Stimulated activated effector memory CD8-positive, alpha-beta T cell treated with anti-CD3 and anti-CD28 coated beads, Interleukin-12 subunit alpha, Interleukin-12 subunit beta, amount 100 ng/mL, for 72 hours (primary cell): ENCODE measurements around the gene CNTNAP4.

Source experiments
- ATAC-seq: fragments of 150-1000 bp; cut with Tn5 transposase; 2 replicates; pipeline ENCODE4 v1.10.0; 2021
- DNase-seq, 2 donors: peaks; one replicate each; pipeline ENCODE4 v3.0.0; 2021 to 2022; ENCODE audit warnings: low spot score in 2 of 2
- H3K27ac Mint-ChIP-seq: one replicate; pipeline ENCODE4 v1.8.0; 2022; ENCODE audit warnings: mild to moderate bottlenecking, mixed read lengths
- H3K36me3 Mint-ChIP-seq: one replicate; pipeline ENCODE4 v1.8.0; 2022; ENCODE audit warnings: mild to moderate bottlenecking, mixed read lengths
- H3K4me1 Mint-ChIP-seq: one replicate; pipeline ENCODE4 v1.8.0; 2022; ENCODE audit warnings: mixed read lengths
- H3K4me3 Mint-ChIP-seq: one replicate; pipeline ENCODE4 v1.8.0; 2022; ENCODE audit warnings: mild to moderate bottlenecking, mixed read lengths
- H3K9me3 Mint-ChIP-seq: one replicate; pipeline ENCODE4 v1.8.0; 2022; ENCODE audit warnings: mixed read lengths

CNTNAP4 gene

DNA sequence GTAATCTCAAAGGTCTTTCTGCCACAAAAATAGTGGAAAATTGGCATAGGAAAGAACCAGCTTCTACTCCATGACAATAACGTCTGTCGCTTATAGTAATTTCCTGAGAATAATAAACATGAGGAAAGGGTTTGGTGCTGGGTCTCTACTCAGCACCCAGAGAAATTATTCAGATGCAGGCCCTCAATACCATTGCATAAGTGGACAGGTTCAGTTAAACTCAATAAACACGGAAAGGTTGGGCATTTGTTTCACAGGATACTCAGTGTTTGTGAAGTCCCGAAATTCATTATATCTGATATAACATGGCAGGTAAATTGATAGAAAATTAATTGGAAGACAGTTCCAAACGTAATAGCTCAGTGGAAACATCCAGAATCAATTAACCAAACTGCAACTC is 254.0 kb downstream of the CNTNAP4 start:
- Mint-ChIP-seq H3K27ac (no peak overlapping the region), H3K36me3 (no peaks in the 10 kb centered on the region), H3K9me3 (peaks cover 13% of the 10 kb centered on the region), H3K4me1 (no peaks in the 10 kb centered on the region), H3K4me3 (no peak overlapping the region)
- no peak for DNase-seq
- ATAC-seq: no peak

DNA sequence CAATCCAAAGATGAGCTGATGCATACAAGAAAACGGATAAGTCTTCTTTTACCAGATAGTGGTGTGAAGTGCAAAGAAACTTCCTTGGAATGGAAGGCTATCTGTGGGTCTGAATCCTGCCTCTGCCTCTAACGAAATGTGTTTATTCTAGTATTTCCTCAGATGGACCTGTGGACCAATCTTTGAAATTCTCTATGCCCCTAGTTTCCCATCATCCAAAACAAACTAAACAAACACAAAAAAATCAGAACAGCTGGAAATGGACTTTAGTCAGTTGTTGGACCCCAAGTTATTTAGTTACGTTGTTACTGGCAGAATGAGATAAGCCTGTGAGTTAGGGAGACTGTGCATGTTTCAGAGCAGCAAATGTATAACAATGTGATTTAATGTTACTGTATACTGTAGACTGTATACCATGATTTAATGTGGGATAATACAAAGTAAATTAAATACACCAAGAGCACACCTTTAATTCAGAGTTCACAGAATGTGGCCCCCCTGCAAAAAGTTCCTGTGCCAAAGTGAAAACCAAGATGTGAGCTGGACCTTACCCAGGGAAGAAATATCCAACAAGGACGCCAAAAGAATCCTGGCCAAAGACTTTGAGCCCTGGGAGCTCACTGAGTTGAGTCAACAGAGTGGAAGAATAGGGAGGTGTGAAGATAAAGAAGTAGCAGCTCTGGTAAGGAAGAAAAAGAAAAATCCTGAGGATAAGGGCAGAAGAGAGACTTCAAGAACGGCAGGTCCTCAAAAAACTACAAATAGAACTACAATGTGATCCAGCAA is 255.2 kb downstream of the CNTNAP4 start:
- no peaks in the 10 kb centered on the region for H3K4me1 Mint-ChIP-seq
- ATAC-seq: no peak

DNA sequence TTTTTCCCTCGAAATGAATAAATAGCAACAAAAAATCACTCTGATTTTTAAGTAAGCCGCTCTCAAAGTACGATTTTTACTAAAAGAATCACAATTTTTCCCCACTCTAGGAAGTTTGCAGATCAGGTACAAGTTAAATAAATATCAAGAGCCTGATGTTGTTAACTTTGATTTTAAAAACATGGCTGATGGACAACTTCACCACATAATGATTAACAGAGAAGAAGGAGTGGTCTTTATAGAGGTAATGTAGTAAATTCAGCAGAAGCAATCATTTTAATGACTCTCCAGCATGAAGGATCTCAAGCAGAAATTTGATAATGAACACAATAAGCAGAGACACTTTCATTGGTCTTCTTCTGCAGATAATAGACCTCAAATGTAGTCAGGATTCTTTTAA is 262.4 kb downstream of the CNTNAP4 start:
- Mint-ChIP-seq H3K4me1 (no peaks in the 10 kb centered on the region), H3K9me3 (peaks cover 3% of the 10 kb centered on the region)
- no peak for ATAC-seq

More for the DNA sequence above, 255.2 kb downstream of the CNTNAP4 start:
- Mint-ChIP-seq H3K9me3 (peaks cover 9% of the 10 kb centered on the region), H3K27ac (no peak overlapping the region), H3K4me3 (no peak overlapping the region), H3K36me3 (no peaks in the 10 kb centered on the region)
- no peak for DNase-seq

DNA sequence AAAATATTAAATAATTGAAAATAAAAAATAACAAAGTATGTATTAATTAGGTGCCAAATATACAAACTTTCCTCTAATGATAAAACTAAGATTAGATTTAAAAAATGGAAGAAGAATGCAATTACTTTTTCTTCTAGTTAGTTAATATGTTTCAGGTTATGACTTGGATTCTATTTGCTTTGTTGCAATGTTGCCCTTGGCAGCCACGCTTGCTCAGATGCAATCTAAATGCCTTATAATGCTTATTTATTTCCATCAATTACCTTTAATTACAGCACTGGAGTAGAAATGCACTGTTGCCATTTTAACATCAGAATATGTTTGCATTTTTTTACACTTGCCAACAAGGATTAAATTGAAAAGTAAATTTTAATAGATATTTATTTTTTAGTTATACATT is 263.9 kb downstream of the CNTNAP4 start:
- H3K36me3 Mint-ChIP-seq: no peaks in the 10 kb centered on the region
- DNase-seq (no peak), ATAC-seq (no peak)
- no peak overlapping the region for H3K4me3 Mint-ChIP-seq
- H3K4me1 Mint-ChIP-seq: no peaks in the 10 kb centered on the region
- no peak overlapping the region for H3K27ac Mint-ChIP-seq
- peaks cover 3% of the 10 kb centered on the region for H3K9me3 Mint-ChIP-seq

More for the DNA sequence above, 262.4 kb downstream of the CNTNAP4 start:
- Mint-ChIP-seq H3K36me3 (no peaks in the 10 kb centered on the region), H3K27ac (no peak overlapping the region), H3K4me3 (no peak overlapping the region)
- DNase-seq: no peak

DNA sequence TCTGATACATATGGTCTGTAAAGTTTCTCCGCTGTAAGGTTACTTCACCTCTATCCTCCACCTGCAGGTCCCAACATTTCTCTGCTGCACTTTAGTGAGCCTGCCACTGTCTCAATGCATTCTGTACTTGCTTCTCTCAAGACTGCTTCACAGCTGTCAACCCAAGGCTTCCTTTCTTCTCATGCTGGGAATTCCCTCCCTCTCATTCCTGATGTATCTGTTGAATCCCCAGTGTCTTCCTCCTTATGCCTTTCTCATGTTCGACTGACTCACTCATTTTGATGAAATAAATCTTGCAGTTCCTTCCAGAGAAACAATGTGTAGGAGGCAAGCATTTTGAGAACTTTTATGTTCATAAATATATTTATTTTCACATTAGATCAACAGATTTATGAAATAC is 288.3 kb downstream of the CNTNAP4 start:
- no peak overlapping the region for H3K4me3 Mint-ChIP-seq
- DNase-seq (no peak), ATAC-seq (no peak)
- no peak overlapping the region for H3K27ac Mint-ChIP-seq
- H3K9me3 Mint-ChIP-seq: peaks cover 15% of the 10 kb centered on the region
- H3K4me1 Mint-ChIP-seq: no peaks in the 10 kb centered on the region
- H3K36me3 Mint-ChIP-seq: no peaks in the 10 kb centered on the region

DNA sequence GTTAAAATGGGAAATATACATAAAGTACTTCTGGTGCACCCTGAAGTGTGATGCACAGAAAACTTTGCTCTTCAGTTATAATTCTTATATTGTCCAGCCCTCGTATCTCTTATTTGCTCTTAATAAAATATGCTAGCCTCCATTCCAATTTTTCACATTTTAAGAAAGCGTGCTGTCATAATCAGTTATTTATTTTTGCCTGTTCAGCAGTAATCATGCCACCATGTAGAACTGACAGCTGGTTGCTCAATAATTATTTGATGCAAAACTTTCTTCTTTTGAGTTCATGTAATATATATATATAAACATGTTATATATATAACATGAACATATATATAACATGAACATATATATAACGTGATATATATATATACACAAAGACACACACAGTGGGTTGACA is 294.6 kb downstream of the CNTNAP4 start:
- no peak overlapping the region for H3K4me3 Mint-ChIP-seq
- ATAC-seq: no peak
- H3K27ac Mint-ChIP-seq: no peak overlapping the region
- DNase-seq: no peak
- peaks cover 22% of the 10 kb centered on the region for H3K9me3 Mint-ChIP-seq
- H3K36me3 Mint-ChIP-seq: no peaks in the 10 kb centered on the region
- no peaks in the 10 kb centered on the region for H3K4me1 Mint-ChIP-seq

DNA sequence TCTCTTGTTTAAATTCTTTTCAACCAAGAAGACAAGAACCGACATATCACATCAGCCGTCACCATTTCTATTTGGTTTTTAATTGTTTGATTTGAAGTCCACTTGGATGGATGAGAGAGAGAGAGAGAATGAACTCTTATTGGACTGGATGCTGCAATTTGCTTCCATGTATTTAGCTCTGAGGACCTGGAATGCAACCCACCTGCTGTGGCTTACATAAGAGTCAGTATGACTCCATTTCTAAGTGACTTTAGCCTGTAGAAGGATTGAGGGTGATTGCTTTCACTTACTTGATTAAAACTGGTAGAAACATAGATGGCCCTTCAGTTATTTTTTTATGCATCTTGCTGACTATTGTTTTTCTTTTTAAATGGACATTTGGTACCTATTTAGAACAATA is 296.1 kb downstream of the CNTNAP4 start:
- no peak for DNase-seq
- no peak overlapping the region for H3K4me3 Mint-ChIP-seq
- no peak overlapping the region for H3K27ac Mint-ChIP-seq
- no peaks in the 10 kb centered on the region for H3K4me1 Mint-ChIP-seq
- H3K9me3 Mint-ChIP-seq: peaks cover 18% of the 10 kb centered on the region
- H3K36me3 Mint-ChIP-seq: no peaks in the 10 kb centered on the region
- ATAC-seq: no peak

DNA sequence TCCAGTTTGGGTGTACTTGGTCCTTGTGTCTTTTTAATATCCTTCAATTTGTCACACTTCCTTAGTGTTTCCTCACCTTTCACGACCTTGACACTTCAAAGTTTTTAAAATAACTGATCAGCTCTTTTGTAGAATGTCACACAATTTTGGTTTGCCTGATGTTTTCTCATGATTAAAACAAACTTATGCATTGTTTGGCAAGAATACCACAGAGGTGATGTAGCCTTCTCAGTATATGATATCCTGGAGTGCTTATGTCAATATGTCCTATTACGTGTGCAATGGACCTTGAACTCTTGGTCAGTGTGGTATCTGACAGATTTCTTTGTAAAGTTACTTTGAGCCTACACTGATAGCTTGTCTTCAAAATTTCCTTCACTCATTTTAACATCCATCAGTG is 297.4 kb downstream of the CNTNAP4 start:
- H3K4me1 Mint-ChIP-seq: no peaks in the 10 kb centered on the region
- no peaks in the 10 kb centered on the region for H3K36me3 Mint-ChIP-seq
- ATAC-seq (no peak), DNase-seq (no peak)
- no peak overlapping the region for H3K27ac Mint-ChIP-seq
- H3K9me3 Mint-ChIP-seq: peaks cover 18% of the 10 kb centered on the region
- H3K4me3 Mint-ChIP-seq: no peak overlapping the region

DNA sequence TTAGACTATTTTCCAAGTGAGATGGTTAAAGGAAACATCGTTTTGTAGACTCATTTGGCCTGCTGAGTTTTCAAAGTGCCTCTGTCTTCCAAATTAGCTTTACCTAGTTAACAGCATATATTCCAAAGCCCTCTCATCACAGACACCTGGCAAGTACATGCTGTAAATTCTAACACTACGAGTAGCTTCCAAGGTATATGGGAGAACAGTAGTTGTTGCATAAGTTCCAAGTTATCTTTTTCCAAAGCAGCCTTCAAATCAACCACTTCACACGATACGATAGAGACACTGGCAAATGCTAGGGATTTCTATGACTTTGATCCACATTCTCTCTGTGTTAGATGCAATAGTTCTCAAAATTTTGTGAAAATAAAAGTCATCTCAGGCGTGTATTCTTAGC is 299.3 kb downstream of the CNTNAP4 start:
- Mint-ChIP-seq H3K27ac (no peak overlapping the region), H3K4me1 (no peaks in the 10 kb centered on the region), H3K4me3 (no peak overlapping the region), H3K9me3 (peaks cover 15% of the 10 kb centered on the region), H3K36me3 (no peaks in the 10 kb centered on the region)
- no peak for DNase-seq
- ATAC-seq: no peak

DNA sequence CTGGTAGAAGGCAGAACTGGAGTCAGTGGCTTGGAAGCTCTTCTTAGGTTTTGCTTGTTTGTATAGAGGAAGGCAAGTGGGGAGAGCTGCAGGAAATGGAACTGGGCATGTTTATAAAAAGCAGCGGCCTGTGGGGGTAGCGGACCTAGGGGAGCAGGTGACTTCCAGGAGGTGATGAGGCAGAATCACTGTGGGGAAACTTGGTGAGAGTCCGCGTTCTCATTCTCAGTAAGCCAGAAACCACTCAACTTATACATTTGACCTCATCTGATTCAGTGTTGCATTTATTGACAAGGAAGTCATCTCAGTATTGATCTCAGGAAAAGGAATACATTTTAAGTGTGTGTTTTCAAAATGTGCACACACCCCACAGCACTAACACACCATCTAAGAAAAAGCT is 299.8 kb downstream of the CNTNAP4 start:
- ATAC-seq (no peak), DNase-seq (no peak)
- H3K27ac Mint-ChIP-seq: no peak overlapping the region
- H3K9me3 Mint-ChIP-seq: peaks cover 19% of the 10 kb centered on the region
- no peaks in the 10 kb centered on the region for H3K36me3 Mint-ChIP-seq
- no peaks in the 10 kb centered on the region for H3K4me1 Mint-ChIP-seq
- H3K4me3 Mint-ChIP-seq: no peak overlapping the region

DNA sequence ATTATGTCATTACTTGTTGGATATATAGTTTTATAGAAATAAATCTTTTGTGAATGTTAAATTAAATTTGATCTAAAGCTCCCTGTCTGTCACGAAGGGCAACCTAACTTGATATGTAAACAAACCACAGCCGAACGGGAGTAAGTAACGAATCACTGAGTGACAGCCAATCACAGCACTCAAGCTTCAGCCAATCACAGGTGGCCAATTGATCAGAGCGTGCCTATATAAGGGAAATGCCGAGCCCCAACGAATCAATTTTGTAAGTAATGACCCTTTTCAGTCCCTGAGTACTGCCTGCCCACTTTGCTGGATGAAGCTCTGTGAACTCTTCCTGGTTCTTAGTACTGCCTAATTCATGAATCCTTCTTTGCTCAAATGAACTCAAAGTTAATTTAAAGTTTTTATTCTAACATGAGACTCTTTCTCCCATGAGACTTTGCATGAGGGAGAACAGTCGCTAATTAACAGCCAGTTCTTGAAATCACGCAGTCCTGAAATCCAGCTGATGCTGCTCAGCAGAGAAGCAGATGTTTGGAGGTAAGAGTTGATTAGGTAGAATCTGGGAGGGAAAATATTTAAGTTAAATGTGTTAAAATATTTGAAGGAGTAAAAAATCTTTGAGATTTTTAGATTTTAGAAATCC is 302.2 kb downstream of the CNTNAP4 start:
- peaks cover 19% of the 10 kb centered on the region for H3K9me3 Mint-ChIP-seq
- no peaks in the 10 kb centered on the region for H3K4me1 Mint-ChIP-seq

DNA sequence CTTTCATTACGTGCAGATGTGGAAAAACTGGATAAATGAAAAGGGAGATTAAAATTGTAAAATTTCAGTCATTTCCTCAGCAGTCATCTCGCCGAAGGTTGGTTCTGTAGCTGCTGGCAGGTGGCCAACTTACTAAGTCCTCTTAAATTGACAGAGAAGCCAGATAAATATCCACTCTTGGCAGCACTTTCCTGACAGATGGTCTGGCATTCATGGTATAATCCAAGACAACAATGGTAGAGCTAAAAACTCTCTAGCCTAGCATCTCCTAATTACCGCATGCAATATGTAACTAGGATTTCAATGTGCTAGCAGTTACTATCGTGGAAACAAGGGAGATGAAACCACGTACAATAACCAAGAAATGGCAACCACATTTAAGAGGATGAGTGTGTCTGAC is 306.3 kb downstream of the CNTNAP4 start:
- DNase-seq: no peak
- H3K36me3 Mint-ChIP-seq: no peaks in the 10 kb centered on the region
- peaks cover 23% of the 10 kb centered on the region for H3K9me3 Mint-ChIP-seq
- H3K27ac Mint-ChIP-seq: no peak overlapping the region
- no peaks in the 10 kb centered on the region for H3K4me1 Mint-ChIP-seq
- ATAC-seq: no peak
- H3K4me3 Mint-ChIP-seq: no peak overlapping the region

More for the DNA sequence above, 302.2 kb downstream of the CNTNAP4 start:
- Mint-ChIP-seq H3K4me3 (no peak overlapping the region), H3K36me3 (no peaks in the 10 kb centered on the region), H3K27ac (no peak overlapping the region)
- ATAC-seq: no peak
- no peak for DNase-seq

DNA sequence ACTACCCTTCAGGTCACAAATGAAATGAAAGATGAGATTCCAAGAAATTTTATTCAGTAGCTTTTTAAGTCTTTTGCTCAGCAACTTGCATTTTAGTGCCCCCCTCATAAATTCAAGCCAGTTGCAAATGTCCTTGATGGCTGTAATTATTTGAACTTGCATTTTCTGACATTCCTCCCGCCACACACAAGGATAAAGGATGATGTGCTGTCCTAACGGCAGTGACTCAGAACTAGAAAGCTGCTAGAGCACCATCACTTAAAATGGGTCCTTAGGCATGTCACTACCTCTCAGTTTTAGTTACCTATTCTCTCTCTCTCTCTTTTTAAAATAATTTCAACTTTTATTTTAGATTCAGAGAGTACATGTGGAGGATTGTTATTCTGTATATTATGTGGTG is 306.7 kb downstream of the CNTNAP4 start:
- peaks cover 23% of the 10 kb centered on the region for H3K9me3 Mint-ChIP-seq
- no peak overlapping the region for H3K4me3 Mint-ChIP-seq
- ATAC-seq (no peak), DNase-seq (no peak)
- H3K4me1 Mint-ChIP-seq: no peaks in the 10 kb centered on the region
- H3K27ac Mint-ChIP-seq: no peak overlapping the region
- H3K36me3 Mint-ChIP-seq: no peaks in the 10 kb centered on the region

DNA sequence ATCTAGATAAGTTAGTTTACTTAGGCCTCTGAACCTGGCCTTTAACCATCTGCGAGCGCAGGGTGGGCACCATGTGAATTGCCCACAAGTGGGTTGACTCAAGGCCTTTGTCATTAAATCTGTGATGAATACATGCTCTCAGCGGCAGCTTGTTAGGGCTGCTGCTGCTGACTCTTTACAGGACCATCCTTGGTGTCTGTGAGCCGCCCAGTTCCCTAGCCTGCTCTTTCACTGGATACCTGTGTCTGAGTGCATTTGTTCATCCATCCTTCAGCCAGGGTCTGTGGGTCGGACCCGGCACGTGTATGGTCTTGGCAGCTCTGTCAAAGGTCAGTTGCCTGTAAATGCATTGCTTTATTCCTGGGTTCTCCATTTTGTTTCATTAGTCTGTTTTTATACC is 321.3 kb downstream of the CNTNAP4 start:
- Mint-ChIP-seq H3K4me3 (no peak overlapping the region), H3K9me3 (peaks cover 8% of the 10 kb centered on the region), H3K4me1 (no peaks in the 10 kb centered on the region), H3K36me3 (no peaks in the 10 kb centered on the region), H3K27ac (no peak overlapping the region)
- no peak for ATAC-seq
- DNase-seq: no peak

DNA sequence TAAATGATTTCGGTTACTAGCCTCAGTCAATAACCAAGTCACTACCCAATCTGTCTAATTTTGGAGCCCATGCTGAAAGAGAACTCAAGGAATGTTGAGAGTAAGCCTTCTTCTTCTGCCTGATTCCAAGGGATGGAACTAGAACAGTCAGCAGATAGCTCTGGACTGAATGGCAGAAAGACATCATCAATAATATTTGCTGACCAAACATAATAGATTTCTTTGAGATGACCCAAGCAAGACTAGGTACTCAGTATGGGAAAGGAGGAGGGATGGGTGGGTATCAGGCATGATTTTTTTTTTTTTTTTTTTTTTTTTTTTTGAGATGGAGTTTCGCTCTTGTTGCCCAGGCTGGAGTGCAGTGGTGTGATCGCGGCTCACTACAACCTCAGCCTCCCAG is 330.1 kb downstream of the CNTNAP4 start:
- ATAC-seq: no peak
- Mint-ChIP-seq H3K9me3 (peaks cover 5% of the 10 kb centered on the region), H3K4me1 (no peaks in the 10 kb centered on the region), H3K36me3 (no peaks in the 10 kb centered on the region), H3K27ac (no peak overlapping the region), H3K4me3 (no peak overlapping the region)
- DNase-seq: no peak
